Choroid plexus epithelial cell (primary cell): ENCODE results near the gene ATP6V0D1.

ENCODE experiments used
- DNase-seq: peaks from one replicate; pipeline ENCODE4 v3.0.0-alpha.2; 2010; ENCODE audit warnings: low read depth
- H3K4me3 ChIP-seq: 2 replicates; pipeline ENCODE4 v1.5.1; 2011; ENCODE audit warnings: low read depth, mild to moderate bottlenecking, control low read depth, low read length, moderate library complexity
- CTCF ChIP-seq: conservative IDR thresholded peaks from 2 replicates; pipeline ENCODE4 v1.5.1; 2011; ENCODE audit warnings: low read depth, mild to moderate bottlenecking, control low read depth, inconsistent platforms, low read length, moderate library complexity

Gene ATP6V0D1

GRCh38 chr16:67394155-67395104 is 86.5 kb downstream of the ATP6V0D1 start:
- TF ChIP-seq CTCF = no peak
- peak overlapping the region; percentile 4 for H3K4me3 ChIP-seq
- DNase-seq = no peak

- no peak overlapping the region for H3K4me3 ChIP-seq
- DNase-seq = no peak
- no peak for TF ChIP-seq CTCF
Observed at GRCh38 chr16:67393788-67394154, 87.2 kb downstream of the ATP6V0D1 start.

DNA sequence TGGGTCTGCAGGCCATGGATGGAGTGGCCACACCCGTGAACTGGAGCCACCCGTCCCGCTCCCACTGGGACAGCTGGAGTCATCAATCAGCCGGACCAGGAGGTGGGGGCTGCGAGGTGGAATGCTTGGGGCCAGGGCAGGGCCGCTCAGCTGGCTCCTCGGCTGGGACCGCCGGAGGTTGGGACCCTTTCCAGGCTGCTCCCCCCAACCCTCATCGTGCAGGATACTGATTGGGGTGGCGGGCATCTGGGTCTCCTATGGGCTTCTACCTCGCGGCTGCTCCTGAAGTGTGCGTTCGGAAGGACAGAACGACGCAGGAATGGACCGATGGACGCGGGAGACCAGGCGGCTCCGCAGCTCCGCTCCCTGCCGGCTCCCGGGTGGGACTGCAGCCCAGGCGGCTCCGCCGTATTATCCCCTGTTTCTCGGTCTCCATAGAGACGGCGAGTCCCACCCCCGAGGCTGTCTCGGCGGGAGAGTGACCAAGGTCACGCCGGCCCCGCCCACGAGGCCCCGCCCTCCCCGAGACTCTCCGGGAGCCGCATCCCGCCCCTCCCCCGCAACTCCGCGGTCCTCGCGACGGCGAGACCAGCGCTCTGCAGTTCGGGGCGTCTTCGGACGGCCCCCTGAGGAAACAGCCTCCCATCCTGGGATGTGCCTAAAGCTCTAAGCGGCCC is 87.7 kb downstream of the ATP6V0D1 start, which contains the start of gene TPPP3:
TPPP3 (minus strand) TSS at position 388 of the 677 bp plus-strand sequence. CDS start 2,387 bp downstream, outside the sequence.
- H3K4me3 ChIP-seq = peak within 1 kb of the TSS; percentile 28
- peak; percentile 77 for TF ChIP-seq CTCF

DNA sequence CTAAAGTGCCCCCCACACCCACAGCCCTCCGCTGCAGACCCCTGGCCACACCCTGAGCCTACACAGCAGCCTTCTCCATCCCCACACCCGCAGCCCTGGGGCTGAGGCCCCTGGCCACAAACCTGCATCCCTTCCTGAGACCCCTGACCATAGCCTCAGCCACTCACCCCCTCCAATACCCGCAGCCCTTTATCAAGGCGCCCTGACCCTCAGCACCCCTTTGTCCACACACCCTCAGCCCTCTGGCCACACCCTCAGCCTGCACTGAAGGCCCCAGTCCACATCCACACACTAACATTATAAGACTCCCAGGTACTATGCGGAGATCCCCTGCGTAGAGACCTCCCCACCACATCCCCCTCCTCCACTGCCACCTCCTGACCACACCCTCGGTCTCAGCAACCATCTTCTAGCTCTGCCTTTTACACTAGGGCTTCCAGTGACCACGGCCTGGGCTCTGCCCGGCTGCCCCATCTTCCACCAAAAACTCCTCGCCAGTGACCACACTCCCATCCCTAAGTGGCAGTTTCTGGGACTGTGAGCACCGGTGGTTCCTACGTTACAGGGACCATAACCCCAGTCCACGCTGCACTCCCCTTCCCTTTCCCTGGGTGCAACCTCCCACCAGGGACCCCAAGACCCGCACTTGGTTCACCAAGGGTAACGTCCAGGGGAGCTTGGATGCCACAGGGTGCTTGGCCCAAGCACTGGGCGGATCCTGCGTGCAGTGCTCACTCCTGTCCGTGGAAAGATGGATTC is 88.5 kb downstream of the ATP6V0D1 start:
- DNase-seq = no peak
- TF ChIP-seq CTCF = no peak
- no peak overlapping the region for H3K4me3 ChIP-seq

More for the DNA sequence above, 87.7 kb downstream of the ATP6V0D1 start, which contains the start of gene TPPP3:
- DNase-seq = peak; percentile 86

GRCh38 chr16:67391424-67392300 is 89.3 kb downstream of the ATP6V0D1 start:
- no peak overlapping the region for H3K4me3 ChIP-seq
- no peak for DNase-seq
- TF ChIP-seq CTCF = no peak
